Activated CD8-positive, alpha-beta memory T cell treated with anti-CD3 and anti-CD28 coated beads for 48 hours (primary cell): ENCODE measurements around the gene ARL6IP1.

Experiments used
- DNase-seq, 3 experiments: peaks; one replicate each; pipeline ENCODE4 v3.0.0-alpha.2; 2020; ENCODE audit warnings: low read depth in 2 of 3, low spot score in 2 of 3

ARL6IP1 gene

DNA sequence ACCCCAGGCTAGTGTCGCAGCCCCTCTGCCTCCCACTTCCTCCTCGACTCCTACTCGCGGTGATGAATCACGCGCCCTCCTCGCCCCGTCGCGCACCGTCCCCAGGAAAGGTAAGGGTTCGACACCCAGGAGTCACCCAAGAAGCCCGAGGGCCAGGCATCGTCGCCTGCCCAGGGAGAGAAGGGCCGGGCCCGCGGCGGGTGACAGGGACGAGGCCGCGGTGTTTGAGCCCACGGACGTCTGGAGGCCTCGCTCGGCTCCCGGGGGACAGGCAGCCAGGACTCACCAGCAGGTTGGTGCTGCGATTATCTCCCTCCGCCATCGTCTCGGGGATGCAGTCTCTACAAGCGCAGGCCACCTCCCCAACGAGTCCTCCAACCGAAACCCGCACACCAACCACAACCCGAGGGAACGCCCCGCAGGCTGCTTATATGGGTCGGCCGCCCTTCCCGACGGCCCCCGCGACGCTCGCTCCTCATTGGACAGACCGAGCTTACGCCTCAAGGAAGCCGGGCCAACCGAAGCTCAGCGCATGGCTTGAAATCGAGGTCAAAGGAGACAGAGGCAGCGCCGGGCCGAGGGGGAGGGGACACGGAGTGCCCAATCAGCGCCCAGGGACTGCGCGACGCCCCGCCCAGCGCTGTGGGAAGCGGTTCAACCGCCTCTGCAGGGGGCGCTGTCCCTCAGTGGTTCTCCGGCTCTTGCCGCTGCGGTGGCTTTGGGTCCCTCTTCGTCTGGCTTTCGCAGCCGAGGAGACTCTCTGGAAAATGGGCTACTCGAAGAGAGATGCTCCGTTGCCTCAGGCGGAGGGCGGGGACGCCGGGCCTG is at the start of gene ARL6IP1:
Gene ARL6IP1 (minus strand): TSS at position 405 of the 828 bp plus-strand sequence. CDS start 83 bp downstream, at position 322.
- DNase-seq = peak; percentile 94 to 96 (median 95)

GRCh38 chr16:18846416-18846815 is 45.1 kb upstream of the ARL6IP1 start:
- DNase-seq = no peak

- DNase-seq = no peak
Observed at GRCh38 chr16:18842565-18842964, 41.2 kb upstream of the ARL6IP1 start.

- no peak for DNase-seq
Observed at GRCh38 chr16:18841833-18842525, 40.6 kb upstream of the ARL6IP1 start.

- DNase-seq = no peak
Observed at GRCh38 chr16:18839555-18839954, 38.2 kb upstream of the ARL6IP1 start.

DNA sequence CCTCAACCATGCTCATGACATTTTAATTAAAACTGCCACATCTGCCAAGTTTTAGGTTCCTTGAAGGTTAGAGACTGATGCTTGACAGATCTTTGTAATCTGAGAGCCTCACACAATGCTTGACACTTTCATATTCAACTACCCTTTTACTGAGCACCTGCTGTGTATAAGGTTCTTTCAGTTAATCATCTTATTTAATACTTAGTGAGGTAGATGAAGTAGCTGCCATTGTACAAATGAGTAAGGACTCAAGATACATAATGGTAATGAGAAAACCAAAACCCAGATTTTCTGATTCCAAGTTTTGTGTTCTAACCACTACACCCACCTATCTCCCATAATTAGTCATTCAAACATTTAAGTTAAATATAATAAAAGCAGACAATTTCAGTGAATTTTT is 35.4 kb upstream of the ARL6IP1 start:
- DNase-seq = no peak

GRCh38 chr16:18834864-18835263 is 33.5 kb upstream of the ARL6IP1 start:
- DNase-seq = no peak

DNA sequence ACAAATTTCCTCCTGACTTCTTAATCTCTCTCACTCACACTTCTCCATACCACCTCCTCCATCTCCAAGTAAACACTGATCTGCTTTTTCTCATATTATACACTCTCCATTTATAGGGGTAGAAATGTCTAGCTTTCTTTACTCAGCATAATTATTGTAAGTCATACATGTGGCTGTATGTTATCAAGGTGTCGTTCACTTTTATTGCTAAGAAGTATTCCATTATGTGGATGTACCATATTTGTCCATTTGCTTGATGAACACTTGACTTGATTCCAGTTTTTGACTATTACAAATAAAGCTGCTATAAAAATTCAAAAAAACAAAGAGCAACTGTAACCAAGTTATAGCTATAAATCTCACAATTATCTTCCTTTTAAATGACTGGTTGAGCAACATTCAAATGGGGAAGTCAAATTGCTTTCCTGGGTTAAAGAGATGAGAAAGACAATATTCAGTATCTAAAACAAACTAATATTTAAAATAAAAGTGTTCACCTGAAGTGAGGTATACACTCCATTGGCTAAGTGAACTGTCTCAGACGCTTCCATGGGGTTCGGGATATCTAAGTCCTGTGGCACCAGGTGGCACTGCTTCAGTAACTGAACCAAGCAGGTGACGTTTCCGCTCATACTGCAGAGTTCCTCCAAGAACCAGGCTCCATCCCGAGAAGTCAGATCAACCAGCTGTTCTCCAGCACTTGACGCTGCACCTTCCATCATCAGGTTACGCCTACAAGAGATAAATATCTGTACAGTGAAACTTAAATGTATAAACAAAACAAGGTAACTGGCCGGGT is 32.6 kb upstream of the ARL6IP1 start:
- no peak for DNase-seq

DNA sequence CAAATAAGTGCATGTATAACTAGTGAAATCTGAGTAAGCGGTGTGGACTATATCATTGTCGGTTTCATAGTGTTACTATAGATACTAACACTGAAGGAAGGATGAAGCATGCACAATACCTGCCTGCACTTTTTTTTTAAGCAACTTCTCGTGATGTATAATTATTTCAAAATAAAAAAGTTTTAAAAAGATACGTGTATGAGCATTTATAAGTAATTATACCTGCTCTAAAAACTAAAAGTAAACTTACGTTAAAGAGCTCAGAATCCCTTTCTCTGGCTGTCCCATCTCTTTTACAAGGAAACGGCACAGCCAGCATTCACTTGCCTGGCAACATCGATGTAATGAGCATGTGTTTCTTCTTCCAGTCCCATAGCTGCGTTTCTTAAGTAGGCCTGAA is 31.3 kb upstream of the ARL6IP1 start:
- DNase-seq = no peak

- DNase-seq = no peak
Observed at GRCh38 chr16:18832006-18832405, 30.7 kb upstream of the ARL6IP1 start.

- DNase-seq = no peak
Observed at GRCh38 chr16:18829251-18829650, 27.9 kb upstream of the ARL6IP1 start.

GRCh38 chr16:18827890-18828289 is 26.5 kb upstream of the ARL6IP1 start:
- DNase-seq = no peak

DNA sequence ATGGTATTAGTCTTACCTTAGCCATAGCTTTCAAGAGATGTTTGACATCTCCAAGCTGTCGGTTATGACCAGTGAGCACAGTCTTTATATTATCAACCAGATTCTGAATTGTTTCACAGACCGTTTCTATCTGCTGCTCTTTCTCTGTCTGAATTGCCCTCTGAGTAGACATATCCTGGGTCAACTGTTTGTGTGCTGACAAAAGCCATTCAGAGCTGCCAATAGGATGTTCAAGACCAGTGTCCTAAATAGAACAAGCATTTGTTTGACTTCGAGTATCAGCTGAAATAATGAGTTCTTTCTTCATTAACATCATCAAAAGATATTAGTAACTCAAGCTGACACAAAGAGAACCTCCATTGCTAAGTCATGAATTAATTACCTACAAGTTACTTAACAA is 14.9 kb upstream of the ARL6IP1 start:
- DNase-seq = no peak

GRCh38 chr16:18811925-18812324 is 10.6 kb upstream of the ARL6IP1 start:
- DNase-seq = no peak

- no peak for DNase-seq
Observed at GRCh38 chr16:18809165-18809564, 7.8 kb upstream of the ARL6IP1 start.

DNA sequence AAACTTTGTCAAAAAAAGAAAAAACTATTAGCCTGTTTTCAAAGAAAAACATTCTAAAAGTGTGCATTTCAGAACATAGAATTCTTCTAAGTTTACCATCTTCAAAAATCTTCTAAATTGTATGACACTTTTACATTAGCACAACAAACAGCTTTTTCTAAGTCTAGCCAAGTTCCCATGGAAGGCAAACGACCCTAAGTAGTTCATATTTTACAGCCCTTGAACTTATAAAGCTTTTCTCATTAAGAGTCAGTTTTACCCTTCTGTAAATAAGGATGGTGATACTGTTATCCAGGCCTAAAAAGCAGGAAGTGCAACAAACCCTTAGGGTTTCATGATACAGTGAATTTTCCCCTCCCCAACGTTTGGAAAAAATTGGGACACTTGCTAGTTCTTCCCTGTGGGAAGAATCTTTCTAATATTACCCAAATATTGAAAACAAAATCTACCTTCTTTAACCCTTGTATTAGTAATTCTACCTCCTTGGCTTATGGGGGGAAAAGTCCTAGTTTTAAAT is 4.0 kb upstream of the ARL6IP1 start:
- no peak for DNase-seq

- DNase-seq = no peak
Observed at GRCh38 chr16:18804540-18804939, 3.2 kb upstream of the ARL6IP1 start.

- no peak for DNase-seq
Observed at GRCh38 chr16:18803569-18804462, 2.5 kb upstream of the ARL6IP1 start.

GRCh38 chr16:18802767-18803343 is 1.5 kb upstream of the ARL6IP1 start:
- no peak for DNase-seq

GRCh38 chr16:18800775-18801144 is 589 bp downstream of the ARL6IP1 start:
- DNase-seq = no peak
